Activated B cell treated with CpG ODN at 0.5 μM for 24 hours (primary cell): Measurements from ENCODE around the gene ROBO2. TPM values are rescaled to one million over a fixed set of nuclear protein-coding genes. Genes with fewer than 3 reads are reported as not detected.

ENCODE experiments used
- ATAC-seq: fragments of 200-7000 bp; cut with Tn5 transposase; one replicate; pipeline ENCODE4 v1.10.0; 2021; ENCODE audit warnings: low read depth, mild to moderate bottlenecking, moderate library complexity
- CTCF ChIA-PET: fragments of 350-600 bp; sonication (Branson Sonifier 250); formaldehyde crosslinking; loops from one replicate; lab custom pipeline; 2021; ENCODE audit warnings: antibody characterized with exemption; lab: Charles Lee
- POLR2A ChIA-PET: fragments of 350-600 bp; sonication (Branson Sonifier 250); formaldehyde crosslinking; loops from one replicate; lab custom pipeline; 2021; ENCODE audit warnings: antibody characterized with exemption; lab: Charles Lee
- DNase-seq: peaks from one replicate; pipeline ENCODE4 v3.0.0; 2022
- H3K27ac Mint-ChIP-seq: one replicate; pipeline ENCODE4 v1.8.0; 2020; ENCODE audit warnings: mixed read lengths
- H3K27me3 Mint-ChIP-seq: one replicate; pipeline ENCODE4 v1.8.0; 2021; ENCODE audit warnings: mixed read lengths
- H3K36me3 Mint-ChIP-seq: one replicate; pipeline ENCODE4 v1.8.0; 2021; ENCODE audit warnings: low read depth, mixed read lengths
- H3K4me1 Mint-ChIP-seq: one replicate; pipeline ENCODE4 v1.8.0; 2021; ENCODE audit warnings: mixed read lengths
- H3K4me3 Mint-ChIP-seq: one replicate; pipeline ENCODE4 v1.8.0; 2020; ENCODE audit warnings: mild to moderate bottlenecking, mixed read lengths
- H3K9me3 Mint-ChIP-seq: one replicate; pipeline ENCODE4 v1.8.0; 2020; ENCODE audit warnings: mixed read lengths
- intact Hi-C: fragments of 100-400 bp; cut with micrococcal nuclease; formaldehyde crosslinking; loops from one replicate; pipeline ENCODE4 v1.15.1; 2024
- total RNA-seq: library from RNA; stranded (reverse); gene quantifications from 2 replicates; pipeline ENCODE4 v1.2.3, GENCODE V29; 2022
- TF ChIP-seq, protein P1 (sequence below): fragments of 200-600 bp; IDR thresholded peaks from one replicate; pipeline ENCODE4 v1.8.0; 2022; ENCODE audit warnings: antibody characterized with exemption, mild to moderate bottlenecking

ROBO2 gene
- total RNA-seq, 1 donor from 2014 or later: not detected

DNA sequence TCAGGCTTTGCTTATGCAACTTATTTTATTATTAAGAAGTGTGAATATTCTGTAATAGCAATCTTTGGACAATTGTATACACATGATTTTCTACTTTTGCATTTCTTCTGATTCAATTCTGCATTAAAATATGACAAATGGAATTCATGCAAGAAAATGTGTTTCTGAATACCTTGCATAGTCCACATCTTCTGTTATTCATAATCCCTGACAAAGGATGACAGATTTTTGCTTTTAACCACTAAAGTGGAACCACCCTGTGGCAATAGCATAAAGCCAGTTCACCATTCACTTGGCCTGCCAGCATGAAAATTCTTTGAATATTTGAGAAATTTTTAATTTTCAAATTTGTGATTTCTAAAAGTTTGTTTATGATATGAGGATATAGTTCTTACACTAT, 397.0 kb downstream of the ROBO2 start:
- Mint-ChIP-seq H3K27ac (no peak overlapping the region), H3K4me3 (no peak overlapping the region), H3K9me3 (peaks cover 2% of the 10 kb centered on the region), H3K27me3 (no peaks in the 10 kb centered on the region), H3K4me1 (no peaks in the 10 kb centered on the region), H3K36me3 (no peaks in the 10 kb centered on the region)
- ATAC-seq (no peak), DNase-seq (no peak)
- TF ChIP-seq, protein P1, sequence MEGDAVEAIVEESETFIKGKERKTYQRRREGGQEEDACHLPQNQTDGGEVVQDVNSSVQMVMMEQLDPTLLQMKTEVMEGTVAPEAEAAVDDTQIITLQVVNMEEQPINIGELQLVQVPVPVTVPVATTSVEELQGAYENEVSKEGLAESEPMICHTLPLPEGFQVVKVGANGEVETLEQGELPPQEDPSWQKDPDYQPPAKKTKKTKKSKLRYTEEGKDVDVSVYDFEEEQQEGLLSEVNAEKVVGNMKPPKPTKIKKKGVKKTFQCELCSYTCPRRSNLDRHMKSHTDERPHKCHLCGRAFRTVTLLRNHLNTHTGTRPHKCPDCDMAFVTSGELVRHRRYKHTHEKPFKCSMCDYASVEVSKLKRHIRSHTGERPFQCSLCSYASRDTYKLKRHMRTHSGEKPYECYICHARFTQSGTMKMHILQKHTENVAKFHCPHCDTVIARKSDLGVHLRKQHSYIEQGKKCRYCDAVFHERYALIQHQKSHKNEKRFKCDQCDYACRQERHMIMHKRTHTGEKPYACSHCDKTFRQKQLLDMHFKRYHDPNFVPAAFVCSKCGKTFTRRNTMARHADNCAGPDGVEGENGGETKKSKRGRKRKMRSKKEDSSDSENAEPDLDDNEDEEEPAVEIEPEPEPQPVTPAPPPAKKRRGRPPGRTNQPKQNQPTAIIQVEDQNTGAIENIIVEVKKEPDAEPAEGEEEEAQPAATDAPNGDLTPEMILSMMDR: no peak
- ChIA-PET POLR2A (no interaction called here), CTCF (no interaction called here)
- intact Hi-C loops: no loop called here

DNA sequence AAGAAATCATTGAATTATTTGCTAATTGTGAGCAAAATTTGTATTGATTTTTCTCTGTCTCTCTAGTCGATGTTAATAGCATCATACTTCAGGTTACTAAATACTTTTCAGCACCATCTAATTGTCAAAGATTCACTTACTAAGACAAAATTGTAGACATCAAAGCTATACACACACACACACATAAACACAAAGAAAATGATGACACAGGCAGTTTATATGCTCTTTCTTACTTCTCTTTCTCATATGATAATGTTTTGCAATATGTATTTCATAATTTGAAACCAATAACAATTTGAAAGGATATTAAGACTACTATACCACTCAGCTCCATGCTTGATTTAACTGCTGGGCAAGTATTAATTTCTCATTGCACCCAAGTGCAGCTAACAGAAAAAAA, 406.2 kb downstream of the ROBO2 start:
- ATAC-seq (no peak), DNase-seq (no peak)
- CTCF ChIA-PET: no interaction called here
- Mint-ChIP-seq H3K27ac (no peak overlapping the region), H3K36me3 (no peaks in the 10 kb centered on the region), H3K9me3 (peaks cover 11% of the 10 kb centered on the region), H3K27me3 (no peaks in the 10 kb centered on the region), H3K4me1 (no peaks in the 10 kb centered on the region), H3K4me3 (no peak overlapping the region)
- intact Hi-C loops: no loop called here
- TF ChIP-seq, protein P1: no peak
- POLR2A ChIA-PET: no interaction called here

DNA sequence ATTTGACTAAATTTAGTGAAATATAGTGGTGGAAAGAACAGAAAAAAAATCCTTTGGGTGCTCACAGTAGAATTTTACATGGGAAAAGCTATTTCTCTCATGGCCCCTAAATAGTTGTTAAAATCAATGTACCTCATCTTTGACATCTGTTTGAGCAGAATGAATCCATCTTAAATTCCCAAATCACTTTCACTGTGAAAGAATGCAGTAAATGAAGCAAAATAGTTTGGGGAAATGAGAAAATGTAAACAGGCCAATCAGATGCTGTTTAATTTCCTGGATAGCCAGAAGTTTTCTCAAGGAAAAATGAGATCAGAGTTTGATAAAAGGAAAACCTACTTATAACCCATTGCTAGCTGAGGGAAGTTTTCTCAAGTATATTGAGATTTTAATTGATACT, 406.9 kb downstream of the ROBO2 start:
- Mint-ChIP-seq H3K4me3 (no peak overlapping the region), H3K36me3 (no peaks in the 10 kb centered on the region), H3K9me3 (peaks cover 11% of the 10 kb centered on the region), H3K4me1 (no peaks in the 10 kb centered on the region), H3K27ac (no peak overlapping the region), H3K27me3 (no peaks in the 10 kb centered on the region)
- intact Hi-C loops: no loop called here
- POLR2A ChIA-PET: no interaction called here
- DNase-seq (no peak), ATAC-seq (no peak)
- TF ChIP-seq, protein P1: no peak
- CTCF ChIA-PET: no interaction called here

DNA sequence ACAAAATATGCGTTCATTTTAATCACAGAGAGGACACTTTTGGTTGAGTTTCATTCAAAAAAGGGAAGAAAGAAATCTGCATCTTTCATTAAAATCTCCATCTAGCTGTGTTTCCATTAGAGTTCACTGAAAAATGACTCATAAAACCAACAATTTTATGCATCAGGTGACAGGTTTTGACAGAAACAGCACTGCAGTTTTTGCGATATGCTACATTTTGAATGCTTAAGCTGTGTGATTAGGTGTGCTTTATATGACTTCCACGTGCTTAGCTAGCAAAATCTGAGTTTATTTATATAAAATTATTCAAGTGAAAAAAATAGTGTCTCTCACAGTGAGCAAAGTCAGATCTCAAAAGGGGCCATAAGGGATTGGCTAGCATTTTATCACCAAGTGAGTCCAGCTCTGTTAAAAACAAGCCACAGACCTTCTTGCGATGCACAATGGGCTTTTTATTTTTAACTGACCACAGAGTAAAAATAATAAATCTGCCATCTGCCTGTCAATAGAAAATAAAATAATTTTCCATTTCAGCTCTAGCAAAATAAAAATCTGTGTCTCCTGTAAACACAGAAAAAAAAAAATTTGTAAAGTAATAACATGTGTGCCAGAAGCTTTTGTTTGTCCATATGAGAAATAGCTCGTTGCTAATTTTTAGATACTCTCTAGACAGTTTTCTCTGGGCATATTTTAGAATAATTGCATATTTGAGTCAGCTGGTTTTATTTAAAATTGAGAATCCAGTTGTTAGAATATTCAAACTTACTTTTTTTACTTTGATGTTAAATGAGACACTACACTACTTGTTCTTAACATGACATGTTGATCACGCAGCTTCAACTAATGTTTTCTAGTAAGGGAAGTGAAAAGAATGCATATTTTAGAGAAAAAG, 409.8 kb downstream of the ROBO2 start:
- POLR2A ChIA-PET: no interaction called here
- no peak overlapping the region for H3K27ac Mint-ChIP-seq
- H3K36me3 Mint-ChIP-seq: no peaks in the 10 kb centered on the region

DNA sequence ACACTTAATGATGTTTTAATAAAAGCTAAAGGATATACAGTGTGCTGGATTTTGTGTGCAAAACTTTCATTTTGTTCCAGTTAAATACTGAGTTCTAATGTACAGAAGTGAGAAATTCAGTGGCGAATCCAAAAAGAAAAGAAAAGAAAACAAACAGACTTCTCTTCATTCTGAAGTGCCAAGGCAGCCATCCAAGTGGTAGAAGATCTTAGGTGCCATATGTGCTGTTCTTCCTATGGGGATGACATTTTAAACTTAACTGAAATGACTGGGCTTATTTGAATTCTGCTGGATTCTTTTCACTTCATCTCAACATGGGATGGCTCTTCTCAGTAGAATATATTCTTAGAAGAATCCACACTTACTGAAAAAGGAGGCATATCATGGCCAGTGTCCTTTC, 416.5 kb downstream of the ROBO2 start:
- H3K4me1 Mint-ChIP-seq: no peaks in the 10 kb centered on the region
- no peak for DNase-seq
- intact Hi-C loops: no loop called here
- TF ChIP-seq, protein P1: no peak
- no peaks in the 10 kb centered on the region for H3K36me3 Mint-ChIP-seq
- peaks cover 7% of the 10 kb centered on the region for H3K9me3 Mint-ChIP-seq
- ChIA-PET CTCF (no interaction called here), POLR2A (no interaction called here)
- H3K27me3 Mint-ChIP-seq: no peaks in the 10 kb centered on the region
- H3K4me3 Mint-ChIP-seq: no peak overlapping the region
- H3K27ac Mint-ChIP-seq: no peak overlapping the region
- ATAC-seq: no peak

More for the DNA sequence above, 409.8 kb downstream of the ROBO2 start:
- Mint-ChIP-seq H3K4me3 (no peak overlapping the region), H3K4me1 (no peaks in the 10 kb centered on the region), H3K27me3 (no peaks in the 10 kb centered on the region), H3K9me3 (peaks cover 10% of the 10 kb centered on the region)
- TF ChIP-seq, protein P1: no peak
- DNase-seq (no peak), ATAC-seq (no peak)
- intact Hi-C loops: no loop called here
- CTCF ChIA-PET: no interaction called here
